ENCODE results near the gene FPR3. TPM values are rescaled to one million over a fixed set of nuclear protein-coding genes. Genes with fewer than 3 reads are reported as not detected.
"Not testable (repeated sequence)": the region's sequence is repeated elsewhere in the genome, so short reads cannot be mapped to it uniquely, and the experiment has no call there.

Gene FPR3
- total RNA-seq, 1 donor from 2014 or later = not detected

DNA sequence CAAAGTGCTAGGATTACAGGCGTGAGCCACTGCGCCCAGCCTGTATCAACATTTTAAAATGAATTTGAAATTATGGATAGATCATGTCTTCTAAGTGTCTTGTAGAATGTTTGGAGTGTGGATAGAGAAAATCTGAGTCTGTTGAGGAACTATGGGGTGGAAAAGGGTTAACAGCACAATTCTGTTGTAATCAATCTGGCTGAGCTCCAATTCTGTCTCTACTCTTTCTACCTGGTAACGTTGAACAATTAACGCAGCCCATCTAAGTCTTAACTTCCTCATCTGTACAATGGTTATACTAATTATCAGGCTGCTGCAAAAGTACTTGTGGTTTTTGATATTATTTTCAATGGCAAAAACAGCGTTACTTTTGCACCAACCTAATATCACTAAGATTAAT lies 29.9 kb upstream of the FPR3 start:
- DNase-seq (ENCODE audit: low spot score, unreplicated experiment) = no peak
- Mint-ChIP-seq H3K27ac (no peak overlapping the region), H3K36me3 (ENCODE audit: insufficient read depth) (no peaks in the 10 kb centered on the region), H3K27me3 (peaks cover 15% of the 10 kb centered on the region), H3K9me3 (ENCODE audit: low read depth) (no peaks in the 10 kb centered on the region), H3K4me1 (ENCODE audit: low read depth) (no peaks in the 10 kb centered on the region), H3K4me3 (ENCODE audit: low read depth) (no peak overlapping the region)
- TF ChIP-seq, protein P1, sequence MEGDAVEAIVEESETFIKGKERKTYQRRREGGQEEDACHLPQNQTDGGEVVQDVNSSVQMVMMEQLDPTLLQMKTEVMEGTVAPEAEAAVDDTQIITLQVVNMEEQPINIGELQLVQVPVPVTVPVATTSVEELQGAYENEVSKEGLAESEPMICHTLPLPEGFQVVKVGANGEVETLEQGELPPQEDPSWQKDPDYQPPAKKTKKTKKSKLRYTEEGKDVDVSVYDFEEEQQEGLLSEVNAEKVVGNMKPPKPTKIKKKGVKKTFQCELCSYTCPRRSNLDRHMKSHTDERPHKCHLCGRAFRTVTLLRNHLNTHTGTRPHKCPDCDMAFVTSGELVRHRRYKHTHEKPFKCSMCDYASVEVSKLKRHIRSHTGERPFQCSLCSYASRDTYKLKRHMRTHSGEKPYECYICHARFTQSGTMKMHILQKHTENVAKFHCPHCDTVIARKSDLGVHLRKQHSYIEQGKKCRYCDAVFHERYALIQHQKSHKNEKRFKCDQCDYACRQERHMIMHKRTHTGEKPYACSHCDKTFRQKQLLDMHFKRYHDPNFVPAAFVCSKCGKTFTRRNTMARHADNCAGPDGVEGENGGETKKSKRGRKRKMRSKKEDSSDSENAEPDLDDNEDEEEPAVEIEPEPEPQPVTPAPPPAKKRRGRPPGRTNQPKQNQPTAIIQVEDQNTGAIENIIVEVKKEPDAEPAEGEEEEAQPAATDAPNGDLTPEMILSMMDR (IDR thresholded peaks at IDR 0.05; ENCODE audit: unreplicated experiment) = no peak

DNA sequence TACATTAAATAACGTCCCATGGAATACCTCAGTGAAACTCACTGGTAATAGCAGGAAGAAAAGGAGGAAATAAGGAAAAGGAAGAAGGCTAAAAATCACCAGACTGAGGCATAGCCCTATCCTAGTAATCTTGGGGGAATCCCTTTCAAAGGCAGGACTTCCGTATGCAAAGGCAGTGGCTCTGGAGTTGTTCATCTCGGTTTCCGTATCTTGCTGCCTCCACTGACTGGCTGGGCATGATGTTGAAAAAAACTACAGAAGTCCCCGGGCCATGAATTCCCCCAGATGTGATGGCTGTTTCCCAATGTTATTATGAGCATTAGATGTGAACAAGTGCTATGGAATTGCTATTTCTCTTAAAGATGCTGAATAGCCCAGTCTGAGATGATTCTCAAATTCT lies 28.5 kb upstream of the FPR3 start:
- Mint-ChIP-seq H3K27me3 (peaks cover 17% of the 10 kb centered on the region), H3K4me1 (ENCODE audit: low read depth) (no peaks in the 10 kb centered on the region), H3K36me3 (ENCODE audit: insufficient read depth) (no peaks in the 10 kb centered on the region), H3K9me3 (ENCODE audit: low read depth) (no peaks in the 10 kb centered on the region), H3K4me3 (ENCODE audit: low read depth) (no peak overlapping the region), H3K27ac (no peak overlapping the region)
- DNase-seq (ENCODE audit: low spot score, unreplicated experiment) = no peak
- TF ChIP-seq, protein P1 (IDR thresholded peaks at IDR 0.05; ENCODE audit: unreplicated experiment) = no peak

DNA sequence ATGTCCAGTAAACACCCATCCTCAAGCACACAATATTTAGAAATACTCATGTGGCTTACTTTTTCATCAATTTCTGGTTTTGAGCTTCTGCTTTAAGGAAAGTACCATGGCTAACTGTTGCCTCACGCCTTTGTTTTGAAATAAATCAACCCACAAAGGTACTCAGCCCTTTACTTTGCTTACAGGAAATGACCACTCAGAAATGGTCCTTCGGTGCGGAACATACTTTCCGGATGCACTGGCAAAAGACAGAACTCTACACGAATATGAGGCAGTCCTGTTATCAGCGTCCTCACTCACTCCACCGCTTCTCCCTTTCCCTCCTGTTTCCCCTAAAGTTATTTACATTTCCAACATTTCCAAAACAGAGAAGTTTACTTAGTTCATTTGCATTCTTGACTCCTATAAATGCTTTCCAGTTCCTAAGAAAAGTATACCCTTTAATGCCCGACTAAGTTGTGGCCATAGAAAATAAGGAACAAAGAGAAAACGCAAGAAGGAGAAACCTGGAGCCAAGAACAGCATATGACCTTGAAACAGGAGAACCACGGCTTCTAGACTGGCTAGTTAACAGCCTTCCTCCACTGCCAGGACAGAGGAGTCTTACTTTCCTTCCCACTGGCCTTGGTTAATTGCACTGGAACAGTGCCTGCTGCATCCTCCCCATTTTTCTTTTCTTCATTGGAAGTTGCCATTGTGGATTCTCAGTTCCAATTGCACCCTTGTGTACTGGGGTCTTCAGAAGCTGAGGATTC lies 23.4 kb upstream of the FPR3 start:
- Mint-ChIP-seq H3K4me3 (ENCODE audit: low read depth) (no peak overlapping the region), H3K4me1 (ENCODE audit: low read depth) (peaks cover 2% of the 10 kb centered on the region), H3K27ac (no peak overlapping the region), H3K27me3 (peaks cover 21% of the 10 kb centered on the region), H3K36me3 (ENCODE audit: insufficient read depth) (no peaks in the 10 kb centered on the region), H3K9me3 (ENCODE audit: low read depth) (no peaks in the 10 kb centered on the region)
- TF ChIP-seq, protein P1 (IDR thresholded peaks at IDR 0.05; ENCODE audit: unreplicated experiment) = no peak
- DNase-seq (ENCODE audit: low spot score, unreplicated experiment) = no peak

DNA sequence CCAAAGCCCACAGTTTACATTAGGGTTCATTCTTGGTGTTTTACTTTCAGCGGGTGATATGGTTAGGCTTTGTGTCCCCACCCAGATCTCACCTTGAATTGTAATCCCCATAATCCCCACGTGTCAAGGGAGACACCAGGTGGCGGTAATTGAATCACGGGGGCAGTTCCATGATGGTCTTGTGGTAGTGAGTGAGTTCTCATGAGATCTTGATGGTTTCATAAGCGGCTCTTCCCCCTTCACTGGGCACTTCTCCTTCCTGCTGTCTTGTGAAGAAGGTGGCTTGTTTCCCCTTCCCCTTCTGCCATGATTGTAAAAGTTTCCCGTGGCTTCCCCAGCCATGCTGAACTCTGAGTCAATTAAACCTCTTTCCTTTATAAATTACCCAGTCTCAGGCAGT lies 22.0 kb upstream of the FPR3 start:
- no peak overlapping the region for H3K4me3 Mint-ChIP-seq (ENCODE audit: low read depth)
- peaks cover 2% of the 10 kb centered on the region for H3K4me1 Mint-ChIP-seq (ENCODE audit: low read depth)
- peaks cover 23% of the 10 kb centered on the region for H3K27me3 Mint-ChIP-seq
- H3K27ac Mint-ChIP-seq = no peak overlapping the region
- no peaks in the 10 kb centered on the region for H3K36me3 Mint-ChIP-seq (ENCODE audit: insufficient read depth)
- TF ChIP-seq, protein P1 (IDR thresholded peaks at IDR 0.05; ENCODE audit: unreplicated experiment) = no peak
- no peak for DNase-seq (ENCODE audit: low spot score, unreplicated experiment)
- no peaks in the 10 kb centered on the region for H3K9me3 Mint-ChIP-seq (ENCODE audit: low read depth)

DNA sequence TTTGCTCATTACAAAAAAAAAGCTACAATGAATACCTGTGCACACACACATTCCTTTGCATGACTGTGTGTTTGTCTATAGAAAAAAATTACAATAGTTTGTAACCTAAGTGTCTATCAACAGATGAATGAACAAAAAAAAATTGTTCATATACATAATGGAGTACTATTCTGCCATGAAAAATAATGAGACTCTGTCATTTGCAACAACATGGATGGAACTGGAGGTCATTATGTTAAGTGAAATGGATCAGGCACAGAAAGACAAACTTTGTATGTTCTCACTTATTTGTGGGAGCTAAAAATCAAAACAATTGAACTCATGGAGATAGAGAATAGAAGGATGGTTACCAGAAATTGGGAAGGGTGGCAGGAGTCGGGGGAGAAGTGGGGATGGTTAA lies 18.4 kb upstream of the FPR3 start:
- H3K4me1 Mint-ChIP-seq (ENCODE audit: low read depth); H3K9me3 Mint-ChIP-seq (ENCODE audit: low read depth); H3K36me3 Mint-ChIP-seq (ENCODE audit: insufficient read depth); H3K27ac Mint-ChIP-seq; DNase-seq (ENCODE audit: low spot score, unreplicated experiment); H3K4me3 Mint-ChIP-seq (ENCODE audit: low read depth): not testable (repeated sequence)
- peaks cover 47% of the 10 kb centered on the region for H3K27me3 Mint-ChIP-seq

All from progenitor cell of endocrine pancreas (in vitro differentiated cells).